NOMO-1 (cell line): ENCODE measurements around the gene CTDSP1.

Source experiments
- DNase-seq, 2 experiments: peaks; one replicate each; lab custom pipeline; 2025; ENCODE audit not compliant: unreplicated experiment in 2 of 2; lab: John Stamatoyannopoulos, UW

Gene CTDSP1

GRCh38 chr2:218399391-218400166 lies at the start of gene CTDSP1:
Gene CTDSP1, plus strand, starts transcription at chr2:218399868. Its CDS starts 223 bp downstream, at chr2:218400091.
- peak; percentile 94 to 95 for DNase-seq

- no peak for DNase-seq
Measured at GRCh38 chr2:218354045-218354444, 45.6 kb upstream of the CTDSP1 start.

GRCh38 chr2:218354850-218355443 lies 44.7 kb upstream of the CTDSP1 start:
- no peak for DNase-seq

- DNase-seq = no peak
Measured at GRCh38 chr2:218357236-218358177, 42.2 kb upstream of the CTDSP1 start.

GRCh38 chr2:218360453-218360852 lies 39.2 kb upstream of the CTDSP1 start:
- no peak for DNase-seq

GRCh38 chr2:218362606-218363005 lies 37.1 kb upstream of the CTDSP1 start:
- no peak for DNase-seq

GRCh38 chr2:218363736-218364135 lies 35.9 kb upstream of the CTDSP1 start:
- DNase-seq = peak in 1 of 2 experiments; percentile 28

GRCh38 chr2:218364196-218364595 lies 35.5 kb upstream of the CTDSP1 start:
- DNase-seq = no peak

GRCh38 chr2:218366621-218367414 lies 32.9 kb upstream of the CTDSP1 start:
- no peak for DNase-seq

GRCh38 chr2:218367415-218368149 lies 32.1 kb upstream of the CTDSP1 start:
- DNase-seq = peak; percentile 95 to 96

GRCh38 chr2:218368150-218368528 lies 31.5 kb upstream of the CTDSP1 start:
- no peak for DNase-seq

- DNase-seq = peak; percentile 35 to 46
Measured at GRCh38 chr2:218368621-218369153, 31.0 kb upstream of the CTDSP1 start.

- DNase-seq = peak in 1 of 2 experiments; percentile 25
Measured at GRCh38 chr2:218369330-218369729, 30.3 kb upstream of the CTDSP1 start.

GRCh38 chr2:218370410-218371063 lies 29.1 kb upstream of the CTDSP1 start:
- peak; percentile 85 to 96 for DNase-seq

- DNase-seq = no peak
Measured at GRCh38 chr2:218371983-218372350, 27.7 kb upstream of the CTDSP1 start.

GRCh38 chr2:218374795-218375194 lies 24.9 kb upstream of the CTDSP1 start:
- DNase-seq = no peak

- DNase-seq = no peak
Measured at GRCh38 chr2:218375212-218375611, 24.5 kb upstream of the CTDSP1 start.

GRCh38 chr2:218378053-218378452 lies 21.6 kb upstream of the CTDSP1 start:
- DNase-seq = no peak

- peak; percentile 43 to 49 for DNase-seq
Measured at GRCh38 chr2:218381916-218382366, 17.7 kb upstream of the CTDSP1 start, which contains the start of gene SLC11A1. Gene SLC11A1, plus strand, starts transcription at chr2:218382273. Its CDS starts 96 bp downstream, at chr2:218382369.
